ENCODE measurements around the gene CHAF1B.

Gene CHAF1B

DNA sequence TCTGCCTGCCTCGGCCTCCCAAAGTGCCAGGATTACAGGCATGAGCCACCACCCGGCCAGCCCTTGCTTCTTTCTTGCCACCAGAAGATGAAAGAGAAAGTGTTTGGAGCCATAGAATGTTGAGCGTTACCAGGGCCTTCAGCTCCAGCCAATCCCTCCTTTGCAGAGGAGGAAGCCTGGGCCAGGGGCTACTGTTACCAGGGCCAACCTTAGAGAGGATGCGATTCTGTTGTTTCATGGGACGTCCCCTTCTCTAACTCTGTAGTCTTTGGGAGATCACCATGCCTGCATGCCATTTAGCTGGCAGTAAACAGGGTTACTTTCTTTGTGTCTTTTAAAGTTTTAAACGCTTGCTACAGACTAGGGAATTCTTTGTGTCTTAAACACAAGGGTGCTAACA, 49.0 kb downstream of the CHAF1B start:
- H3K4me1 ChIP-seq, result 0 out of 2 replicates have a peak, but pooled peaks cover 7% of the 10 kb centered on the region
- no peak overlapping the region for H3K4me3 ChIP-seq
- no peaks in the 10 kb centered on the region for H3K9me3 ChIP-seq
- H4K20me1 ChIP-seq, result no peaks in the 10 kb centered on the region
- no peak overlapping the region for H3K9ac ChIP-seq
- H3K36me3 ChIP-seq, result no peaks in the 10 kb centered on the region
- no peak for TF ChIP-seq Cebpa-rat (IDR thresholded peaks at IDR 0.05)
- H3K27ac ChIP-seq, result no peak overlapping the region
- H3K27me3 ChIP-seq, result peaks cover 10% of the 10 kb centered on the region
- no peak overlapping the region for H3K4me2 ChIP-seq

DNA sequence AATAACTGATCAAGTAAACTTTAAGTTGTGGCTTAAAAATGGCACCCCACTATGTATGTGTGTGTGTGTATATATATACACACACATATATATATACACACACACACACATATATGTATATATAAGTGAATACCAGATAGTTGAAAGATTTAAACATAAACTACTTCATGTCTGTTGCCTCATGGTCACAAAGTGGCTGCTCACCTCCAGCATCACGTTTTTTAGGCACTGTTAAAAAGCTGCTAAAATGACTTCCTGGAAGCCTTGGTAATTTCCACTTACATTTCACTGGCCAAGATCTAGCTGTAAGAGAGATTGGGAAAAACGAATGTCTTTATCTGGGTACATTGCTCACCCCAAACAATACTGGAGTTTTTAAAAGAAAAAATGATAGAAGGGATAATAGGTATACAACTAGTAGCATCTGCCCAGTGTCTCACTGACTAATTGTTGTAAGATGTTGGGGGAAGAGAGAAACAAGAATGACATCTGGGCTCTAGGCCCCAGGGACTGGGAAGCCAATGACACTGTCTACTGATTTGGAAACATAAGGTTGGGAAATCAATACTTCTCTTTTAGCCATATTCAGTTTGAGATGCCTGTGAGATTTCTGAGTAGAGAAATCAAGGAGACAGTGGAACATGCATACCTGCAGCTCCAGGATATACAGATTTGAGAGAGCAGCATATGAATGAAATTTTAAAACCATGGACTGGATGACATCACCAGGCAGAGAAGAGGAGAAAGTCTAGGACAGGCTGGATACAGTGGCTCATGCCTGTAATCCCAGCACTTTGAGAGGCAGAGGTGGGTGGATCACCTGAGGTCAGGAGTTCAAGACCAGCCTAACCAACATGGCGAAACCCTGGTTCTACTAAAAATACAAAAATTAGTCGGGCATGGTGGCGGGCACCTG, 51.9 kb downstream of the CHAF1B start:
- no peak overlapping the region for H3K4me3 ChIP-seq
- no peak overlapping the region for H3K27ac ChIP-seq
- no peaks in the 10 kb centered on the region for H3K4me1 ChIP-seq
- no peak overlapping the region for H3K9ac ChIP-seq
- no peaks in the 10 kb centered on the region for H3K9me3 ChIP-seq
- no peaks in the 10 kb centered on the region for H3K36me3 ChIP-seq
- H3K4me2 ChIP-seq, result no peak overlapping the region
- no peaks in the 10 kb centered on the region for H3K27me3 ChIP-seq
- no peak for TF ChIP-seq Cebpa-rat (IDR thresholded peaks at IDR 0.05)
- H4K20me1 ChIP-seq, result no peaks in the 10 kb centered on the region

DNA sequence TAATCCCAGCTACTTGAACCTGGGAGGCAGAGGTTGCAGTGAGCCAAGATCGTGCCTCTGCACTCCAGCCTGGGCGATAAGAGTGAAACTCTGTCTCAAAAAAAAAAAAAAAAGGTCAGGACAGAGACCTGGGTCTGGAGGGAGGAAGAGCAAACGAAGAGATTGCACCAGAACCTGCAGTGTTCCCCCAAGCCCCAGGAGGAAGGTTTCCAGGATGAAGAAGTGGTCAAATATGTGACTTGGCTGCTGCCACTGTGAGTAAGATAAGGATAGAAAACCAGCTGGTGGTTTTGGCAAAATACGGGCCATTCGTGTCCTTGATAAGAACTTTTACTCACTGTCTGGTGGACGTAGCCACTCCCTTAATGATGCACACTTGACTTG, 52.5 kb downstream of the CHAF1B start:
- no peak overlapping the region for H3K27ac ChIP-seq
- H4K20me1 ChIP-seq, result no peaks in the 10 kb centered on the region
- no peak overlapping the region for H3K4me3 ChIP-seq
- H3K9ac ChIP-seq, result no peak overlapping the region
- no peaks in the 10 kb centered on the region for H3K9me3 ChIP-seq
- no peak overlapping the region for H3K4me2 ChIP-seq
- no peaks in the 10 kb centered on the region for H3K27me3 ChIP-seq
- H3K36me3 ChIP-seq, result no peaks in the 10 kb centered on the region
- no peaks in the 10 kb centered on the region for H3K4me1 ChIP-seq
- no peak for TF ChIP-seq Cebpa-rat (IDR thresholded peaks at IDR 0.05)

DNA sequence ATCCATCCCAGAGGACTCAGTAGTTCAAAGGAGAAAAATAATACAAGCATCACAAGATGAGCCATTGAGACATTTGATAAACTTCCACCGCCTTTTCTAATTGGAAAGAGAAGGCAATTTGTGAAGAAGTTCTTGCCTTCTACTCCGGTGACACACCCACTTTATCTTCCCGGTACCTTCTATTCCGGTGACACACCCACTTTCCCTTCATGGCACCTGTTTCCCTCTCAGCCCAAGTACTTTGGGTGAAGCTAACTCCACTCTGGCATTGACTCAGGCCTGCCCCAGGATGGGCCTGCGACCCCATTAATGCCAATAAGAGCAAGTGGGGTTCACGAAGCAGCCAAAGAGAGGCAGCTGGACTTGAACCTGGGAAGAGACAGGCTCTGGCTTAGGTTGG, 56.5 kb downstream of the CHAF1B start:
- H3K4me2 ChIP-seq, result no peak overlapping the region
- no peaks in the 10 kb centered on the region for H3K27me3 ChIP-seq
- H3K27ac ChIP-seq, result no peak overlapping the region
- H3K9ac ChIP-seq, result no peak overlapping the region
- no peaks in the 10 kb centered on the region for H3K9me3 ChIP-seq
- H3K36me3 ChIP-seq, result no peaks in the 10 kb centered on the region
- no peaks in the 10 kb centered on the region for H3K4me1 ChIP-seq
- H3K4me3 ChIP-seq, result no peak overlapping the region
- no peak for TF ChIP-seq Cebpa-rat (IDR thresholded peaks at IDR 0.05)
- no peaks in the 10 kb centered on the region for H4K20me1 ChIP-seq

DNA sequence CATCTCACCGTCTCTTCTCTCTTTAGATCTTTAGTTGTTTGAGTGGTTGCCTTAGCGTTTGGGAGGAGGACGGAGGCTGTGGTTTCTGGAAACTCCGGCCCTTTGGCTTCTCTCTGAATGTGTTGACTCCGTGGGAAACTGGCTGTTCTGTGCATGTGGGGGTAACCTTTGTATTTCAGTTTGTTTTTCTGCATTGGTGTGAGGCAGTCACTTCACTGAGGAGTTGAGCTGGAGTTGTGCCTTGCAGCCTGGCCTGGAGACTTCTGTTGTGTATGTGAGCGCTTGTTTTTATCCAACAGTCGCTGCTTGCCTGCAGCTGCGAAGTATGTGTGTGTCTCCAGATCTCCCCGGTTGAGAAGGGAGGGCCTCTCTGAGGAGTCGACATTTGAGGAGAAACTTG, 61.1 kb downstream of the CHAF1B start:
- H3K9me3 ChIP-seq, result no peaks in the 10 kb centered on the region
- H3K27me3 ChIP-seq, result no peaks in the 10 kb centered on the region
- no peaks in the 10 kb centered on the region for H3K36me3 ChIP-seq
- H4K20me1 ChIP-seq, result no peaks in the 10 kb centered on the region
- no peak overlapping the region for H3K4me2 ChIP-seq
- TF ChIP-seq Cebpa-rat (IDR thresholded peaks at IDR 0.05), result no peak
- H3K4me3 ChIP-seq, result no peak overlapping the region
- H3K9ac ChIP-seq, result no peak overlapping the region
- no peak overlapping the region for H3K27ac ChIP-seq
- no peaks in the 10 kb centered on the region for H3K4me1 ChIP-seq

DNA sequence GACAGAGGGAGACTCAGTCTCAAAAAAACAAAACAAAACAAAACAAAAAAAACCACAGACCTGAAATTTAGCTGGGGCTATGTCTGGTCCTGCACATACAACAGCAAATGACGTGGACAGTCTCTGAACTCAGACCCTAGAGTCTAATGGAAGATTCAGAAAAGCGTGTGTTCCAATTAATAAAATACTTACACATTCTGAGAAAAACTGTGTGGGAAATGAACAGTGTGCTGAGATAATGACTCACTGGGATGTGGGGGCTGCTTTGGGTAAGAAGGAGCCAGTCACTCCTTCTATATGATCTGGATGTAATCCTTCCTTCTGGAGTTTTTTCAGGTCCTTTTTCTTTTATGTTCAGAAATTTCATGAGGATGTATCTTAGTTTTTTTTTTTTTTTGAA, 65.3 kb downstream of the CHAF1B start:
- Histone ChIP-seq H4K20me1 (no peaks in the 10 kb centered on the region), H3K4me1 (no peaks in the 10 kb centered on the region), H3K4me2 (no peak overlapping the region), H3K27ac (no peak overlapping the region), H3K9me3 (no peaks in the 10 kb centered on the region), H3K27me3 (no peaks in the 10 kb centered on the region), H3K4me3 (no peak overlapping the region), H3K9ac (no peak overlapping the region), H3K36me3 (no peaks in the 10 kb centered on the region)
- TF ChIP-seq Cebpa-rat (IDR thresholded peaks at IDR 0.05), result no peak

DNA sequence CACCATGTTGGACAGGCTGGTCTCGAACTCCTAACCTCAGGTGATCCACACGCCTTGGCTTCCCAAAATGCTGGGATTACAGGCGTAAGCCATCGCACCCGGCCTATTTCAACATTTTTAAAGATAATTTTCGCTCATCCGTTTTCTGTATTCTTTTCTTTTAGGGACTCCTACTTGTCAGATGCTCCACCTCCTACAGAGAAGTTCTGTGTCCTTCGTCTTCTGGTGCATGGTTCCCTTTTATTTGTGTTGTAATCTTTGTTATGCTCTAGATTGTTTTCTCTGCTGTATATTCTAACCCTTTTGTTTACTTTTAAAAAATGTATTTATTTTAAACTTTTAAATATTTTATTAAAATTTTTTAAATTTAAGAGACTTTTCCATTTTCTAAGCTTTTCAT, 66.3 kb downstream of the CHAF1B start:
- Histone ChIP-seq H3K4me2 (no peak overlapping the region), H3K36me3 (no peaks in the 10 kb centered on the region), H3K9me3 (no peaks in the 10 kb centered on the region), H3K27ac (no peak overlapping the region), H4K20me1 (no peaks in the 10 kb centered on the region), H3K27me3 (no peaks in the 10 kb centered on the region), H3K4me1 (no peaks in the 10 kb centered on the region), H3K9ac (no peak overlapping the region), H3K4me3 (no peak overlapping the region)
- no peak for TF ChIP-seq Cebpa-rat (IDR thresholded peaks at IDR 0.05)

DNA sequence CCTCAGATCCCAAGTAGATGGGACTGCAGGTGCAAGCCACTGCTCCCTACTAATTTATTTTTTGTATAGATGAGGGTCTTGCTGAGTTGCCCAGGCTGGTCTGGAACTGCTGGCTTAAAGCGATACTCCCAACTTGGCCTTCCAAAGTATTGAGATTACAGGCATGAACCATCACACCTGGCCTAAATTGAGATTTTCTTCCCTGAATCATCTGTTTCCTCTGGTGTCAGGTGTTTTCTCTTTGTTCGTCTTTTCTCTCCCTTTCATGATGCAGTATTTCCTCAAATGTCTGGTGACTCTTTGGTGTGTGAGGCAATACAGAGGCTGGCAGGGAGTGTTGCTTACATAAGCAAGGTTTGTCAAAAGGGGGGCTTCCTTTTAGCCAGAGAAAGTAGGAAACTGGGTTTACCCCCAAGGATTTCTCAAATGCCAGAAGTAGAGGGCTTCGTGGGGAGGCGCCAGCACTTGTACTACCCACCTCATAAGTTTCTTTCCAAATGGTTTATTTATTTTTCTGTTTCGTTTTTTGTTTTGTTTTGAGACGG, 67.2 kb downstream of the CHAF1B start:
- no peak overlapping the region for H3K4me2 ChIP-seq
- no peaks in the 10 kb centered on the region for H4K20me1 ChIP-seq
- H3K27me3 ChIP-seq, result no peaks in the 10 kb centered on the region
- TF ChIP-seq Cebpa-rat (IDR thresholded peaks at IDR 0.05), result no peak
- no peaks in the 10 kb centered on the region for H3K36me3 ChIP-seq
- H3K9me3 ChIP-seq, result no peaks in the 10 kb centered on the region
- H3K4me1 ChIP-seq, result no peaks in the 10 kb centered on the region
- no peak overlapping the region for H3K9ac ChIP-seq
- no peak overlapping the region for H3K4me3 ChIP-seq
- H3K27ac ChIP-seq, result no peak overlapping the region

DNA sequence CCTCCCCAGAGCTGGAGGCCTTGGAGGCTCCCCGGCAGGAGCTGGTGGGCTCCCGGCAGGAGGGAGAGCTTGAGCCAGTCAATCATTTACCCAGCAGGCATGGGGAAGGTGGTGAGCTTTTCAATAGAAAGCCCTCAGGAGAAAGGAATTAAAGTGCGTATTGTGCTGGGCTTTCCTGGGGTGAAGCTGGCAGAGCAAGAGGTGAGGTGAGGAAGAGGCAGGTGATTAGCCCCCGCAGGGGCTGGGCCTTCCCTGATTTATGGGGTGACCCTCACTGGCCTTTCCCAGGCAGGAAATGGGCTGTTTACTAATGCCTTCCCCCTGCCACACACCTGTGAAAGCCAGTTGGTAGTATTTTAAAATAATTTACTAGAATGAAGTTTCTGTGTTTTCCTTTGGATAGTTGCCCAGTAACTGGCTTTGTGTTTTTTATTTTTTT, 68.9 kb downstream of the CHAF1B start:
- H3K4me3 ChIP-seq, result no peak overlapping the region
- H4K20me1 ChIP-seq, result no peaks in the 10 kb centered on the region
- H3K27ac ChIP-seq, result no peak overlapping the region
- TF ChIP-seq Cebpa-rat (IDR thresholded peaks at IDR 0.05), result no peak
- H3K36me3 ChIP-seq, result no peaks in the 10 kb centered on the region
- no peak overlapping the region for H3K9ac ChIP-seq
- no peaks in the 10 kb centered on the region for H3K27me3 ChIP-seq
- no peak overlapping the region for H3K4me2 ChIP-seq
- no peaks in the 10 kb centered on the region for H3K4me1 ChIP-seq
- no peaks in the 10 kb centered on the region for H3K9me3 ChIP-seq

DNA sequence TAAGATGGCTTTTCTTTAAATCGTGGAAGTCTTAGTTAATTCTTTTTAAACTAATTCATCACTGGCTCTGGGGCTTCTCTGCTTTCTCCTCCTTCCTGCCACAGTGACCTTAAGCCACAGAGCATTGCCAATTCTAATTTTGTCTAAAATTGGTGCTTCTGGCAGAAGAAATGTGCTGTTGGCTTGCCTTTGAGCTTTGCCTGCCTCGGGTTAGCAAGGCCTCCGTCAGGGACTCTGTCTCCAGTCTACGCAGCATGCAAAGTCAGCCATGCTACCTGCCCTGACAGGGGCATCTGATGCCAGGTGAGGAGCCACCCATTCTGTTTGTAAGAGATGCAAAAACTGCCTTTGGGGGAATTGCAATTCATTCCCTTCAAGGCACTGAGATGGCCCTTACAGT, 69.5 kb downstream of the CHAF1B start:
- TF ChIP-seq Cebpa-rat (IDR thresholded peaks at IDR 0.05), result no peak
- no peak overlapping the region for H3K4me2 ChIP-seq
- no peaks in the 10 kb centered on the region for H3K9me3 ChIP-seq
- H3K36me3 ChIP-seq, result no peaks in the 10 kb centered on the region
- H3K27me3 ChIP-seq, result no peaks in the 10 kb centered on the region
- H3K4me3 ChIP-seq, result no peak overlapping the region
- H3K4me1 ChIP-seq, result no peaks in the 10 kb centered on the region
- H3K9ac ChIP-seq, result no peak overlapping the region
- H4K20me1 ChIP-seq, result no peaks in the 10 kb centered on the region
- H3K27ac ChIP-seq, result no peak overlapping the region
